GM12878 (cell line): ENCODE results near the gene MTA3. TPM values are rescaled to one million over a fixed set of nuclear protein-coding genes. Genes with fewer than 3 reads are reported as not detected.

Experiments used
- CBX5 ChIP-seq: sonication (generic); IDR thresholded peaks from 2 replicates; pipeline ENCODE4 v1.6.1; 2016; ENCODE audit warnings: low read depth, moderate library complexity, mild to moderate bottlenecking, inconsistent platforms
- CEBPB ChIP-seq, 2 experiments: fragments of 150-350 bp in 1 of 2; IDR thresholded peaks; 2 replicates each; pipeline ENCODE4 v1.6.1; 2012 to 2014; ENCODE audit warnings: low read depth in 2 of 2, low read length in 2 of 2, borderline replicate concordance in 1 of 2, inconsistent platforms in 1 of 2
- E2F4 ChIP-seq: IDR thresholded peaks from 2 replicates; pipeline ENCODE4 v1.6.1; 2012; ENCODE audit warnings: low read depth, low read length, improper control_type of control experiment
- FOS ChIP-seq: IDR thresholded peaks from 3 replicates; pipeline ENCODE4 v1.6.1; 2011; ENCODE audit warnings: borderline replicate concordance; ENCODE audit not compliant: insufficient read length; ENCODE audit errors: extremely low read depth
- HCFC1 ChIP-seq: fragments of 150-350 bp; IDR thresholded peaks from 2 replicates; pipeline ENCODE4 v1.6.1; 2014; ENCODE audit warnings: low read length
- JUNB ChIP-seq: IDR thresholded peaks from 2 replicates; pipeline ENCODE4 v1.6.1; 2016; ENCODE audit warnings: antibody characterized with exemption, mild to moderate bottlenecking
- MEF2B ChIP-seq: fragments of 450-650 bp; IDR thresholded peaks from 2 replicates; pipeline ENCODE4 v1.6.1; 2018; ENCODE audit warnings: mild to moderate bottlenecking, moderate library complexity; ENCODE audit not compliant: partially characterized antibody, poor library complexity, severe bottlenecking
- NFXL1 ChIP-seq: fragments of 450-650 bp; IDR thresholded peaks from 2 replicates; pipeline ENCODE4 v1.6.1; 2017; ENCODE audit warnings: antibody characterized with exemption, mild to moderate bottlenecking, borderline replicate concordance
- NFYA ChIP-seq: IDR thresholded peaks from 2 replicates; pipeline ENCODE4 v1.6.1; 2011; ENCODE audit warnings: low read depth, mild to moderate bottlenecking, low read length, improper control_type of control experiment, borderline replicate concordance
- NR2C1 ChIP-seq: fragments of 450-650 bp; IDR thresholded peaks from 2 replicates; pipeline ENCODE4 v1.6.1; 2017; ENCODE audit warnings: antibody characterized with exemption, mild to moderate bottlenecking, moderate library complexity
- polyA plus RNA-seq, 11 experiments: library from polyadenylated mRNA; depleted of rRNA in 4 of 11; unstranded in 6 of 11; stranded (reverse) in 5 of 11; fragments of >200 nt; fragmentation: Nextera tagmentation in 4 of 11; fragmentation: Illumina TruSeq in 1 of 11; extraction: Ambion mirVana in 4 of 11; extraction: Trizol in 1 of 11; gene quantifications; 1 replicate in 1 of 11; 2 replicates in 10 of 11; pipeline versions ENCODE4 v1.2.1 to v1.2.3, GENCODE V29; 2011 to 2016; ENCODE audit warnings: inconsistent platforms in 2 of 11, missing spikeins in 2 of 11, low read depth in 1 of 11
- total RNA-seq, 4 experiments: library from RNA; depleted of rRNA in 3 of 4; stranded (reverse); fragments of >200 nt in 3 of 4; fragmentation: Illumina TruSeq in 1 of 4; extraction: Trizol in 1 of 4; gene quantifications; 2 replicates each; pipeline versions ENCODE4 v1.2.1 to v1.2.3, GENCODE V29; 2013 to 2021
- TF ChIP-seq, protein P1 (sequence below): fragments of 450-650 bp; IDR thresholded peaks from 2 replicates; pipeline ENCODE4 v1.6.1; 2017; ENCODE audit warnings: antibody characterized with exemption, mild to moderate bottlenecking, moderate library complexity
- TF ChIP-seq, protein P2 (sequence below): IDR thresholded peaks from 2 replicates; pipeline ENCODE4 v1.6.1; 2011; ENCODE audit warnings: borderline replicate concordance, low read depth, mild to moderate bottlenecking, moderate library complexity, mixed read lengths, low read length; ENCODE audit not compliant: insufficient read depth; ENCODE audit errors: extremely low read length
- TF ChIP-seq, protein P3 (sequence below): fragments of 450-650 bp; IDR thresholded peaks from 2 replicates; pipeline ENCODE4 v1.6.1; 2017; ENCODE audit warnings: low read depth, mild to moderate bottlenecking, moderate library complexity
- TF ChIP-seq, protein P4 (sequence below): fragments of 450-650 bp; IDR thresholded peaks from 2 replicates; pipeline ENCODE4 v1.6.1; 2018; ENCODE audit warnings: mild to moderate bottlenecking, low read depth, moderate library complexity; ENCODE audit not compliant: partially characterized antibody
- TF ChIP-seq, protein P5 (sequence below): fragments of 450-650 bp; formaldehyde crosslinking; IDR thresholded peaks from 2 replicates; pipeline ENCODE4 v1.5.0; 2022; ENCODE audit warnings: mild to moderate bottlenecking, missing genetic modification characterization

Gene MTA3
- total and polyA plus RNA-seq, 10 of the 15 experiments (the other 5 are each of a cell fraction or from before 2014, with no cell fraction given): 17.6 to 45.5 (median 26.5) TPM

GRCh38 chr2:42792583-42793333 lies 224.3 kb downstream of the MTA3 start, which contains the start of gene HAAO (continued):
- TF ChIP-seq, protein P1, sequence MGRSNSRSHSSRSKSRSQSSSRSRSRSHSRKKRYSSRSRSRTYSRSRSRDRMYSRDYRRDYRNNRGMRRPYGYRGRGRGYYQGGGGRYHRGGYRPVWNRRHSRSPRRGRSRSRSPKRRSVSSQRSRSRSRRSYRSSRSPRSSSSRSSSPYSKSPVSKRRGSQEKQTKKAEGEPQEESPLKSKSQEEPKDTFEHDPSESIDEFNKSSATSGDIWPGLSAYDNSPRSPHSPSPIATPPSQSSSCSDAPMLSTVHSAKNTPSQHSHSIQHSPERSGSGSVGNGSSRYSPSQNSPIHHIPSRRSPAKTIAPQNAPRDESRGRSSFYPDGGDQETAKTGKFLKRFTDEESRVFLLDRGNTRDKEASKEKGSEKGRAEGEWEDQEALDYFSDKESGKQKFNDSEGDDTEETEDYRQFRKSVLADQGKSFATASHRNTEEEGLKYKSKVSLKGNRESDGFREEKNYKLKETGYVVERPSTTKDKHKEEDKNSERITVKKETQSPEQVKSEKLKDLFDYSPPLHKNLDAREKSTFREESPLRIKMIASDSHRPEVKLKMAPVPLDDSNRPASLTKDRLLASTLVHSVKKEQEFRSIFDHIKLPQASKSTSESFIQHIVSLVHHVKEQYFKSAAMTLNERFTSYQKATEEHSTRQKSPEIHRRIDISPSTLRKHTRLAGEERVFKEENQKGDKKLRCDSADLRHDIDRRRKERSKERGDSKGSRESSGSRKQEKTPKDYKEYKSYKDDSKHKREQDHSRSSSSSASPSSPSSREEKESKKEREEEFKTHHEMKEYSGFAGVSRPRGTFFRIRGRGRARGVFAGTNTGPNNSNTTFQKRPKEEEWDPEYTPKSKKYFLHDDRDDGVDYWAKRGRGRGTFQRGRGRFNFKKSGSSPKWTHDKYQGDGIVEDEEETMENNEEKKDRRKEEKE: no peak
- TF ChIP-seq, protein P2, sequence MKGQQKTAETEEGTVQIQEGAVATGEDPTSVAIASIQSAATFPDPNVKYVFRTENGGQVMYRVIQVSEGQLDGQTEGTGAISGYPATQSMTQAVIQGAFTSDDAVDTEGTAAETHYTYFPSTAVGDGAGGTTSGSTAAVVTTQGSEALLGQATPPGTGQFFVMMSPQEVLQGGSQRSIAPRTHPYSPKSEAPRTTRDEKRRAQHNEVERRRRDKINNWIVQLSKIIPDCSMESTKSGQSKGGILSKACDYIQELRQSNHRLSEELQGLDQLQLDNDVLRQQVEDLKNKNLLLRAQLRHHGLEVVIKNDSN: no peak
- no peak for TF ChIP-seq CEBPB (IDR thresholded peaks at IDR 0.05; ENCODE audit: borderline replicate concordance in 1 of 2, low read depth in 2 of 2, low read length in 2 of 2)
- TF ChIP-seq, protein P3, sequence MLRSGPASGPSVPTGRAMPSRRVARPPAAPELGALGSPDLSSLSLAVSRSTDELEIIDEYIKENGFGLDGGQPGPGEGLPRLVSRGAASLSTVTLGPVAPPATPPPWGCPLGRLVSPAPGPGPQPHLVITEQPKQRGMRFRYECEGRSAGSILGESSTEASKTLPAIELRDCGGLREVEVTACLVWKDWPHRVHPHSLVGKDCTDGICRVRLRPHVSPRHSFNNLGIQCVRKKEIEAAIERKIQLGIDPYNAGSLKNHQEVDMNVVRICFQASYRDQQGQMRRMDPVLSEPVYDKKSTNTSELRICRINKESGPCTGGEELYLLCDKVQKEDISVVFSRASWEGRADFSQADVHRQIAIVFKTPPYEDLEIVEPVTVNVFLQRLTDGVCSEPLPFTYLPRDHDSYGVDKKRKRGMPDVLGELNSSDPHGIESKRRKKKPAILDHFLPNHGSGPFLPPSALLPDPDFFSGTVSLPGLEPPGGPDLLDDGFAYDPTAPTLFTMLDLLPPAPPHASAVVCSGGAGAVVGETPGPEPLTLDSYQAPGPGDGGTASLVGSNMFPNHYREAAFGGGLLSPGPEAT: no peak
- no peak for TF ChIP-seq MEF2B
- TF ChIP-seq CBX5: no peak
- TF ChIP-seq NFYA: no peak
- TF ChIP-seq NR2C1: peak; percentile 53; the same call in 1 of the 2 replicates
- TF ChIP-seq, protein P4, sequence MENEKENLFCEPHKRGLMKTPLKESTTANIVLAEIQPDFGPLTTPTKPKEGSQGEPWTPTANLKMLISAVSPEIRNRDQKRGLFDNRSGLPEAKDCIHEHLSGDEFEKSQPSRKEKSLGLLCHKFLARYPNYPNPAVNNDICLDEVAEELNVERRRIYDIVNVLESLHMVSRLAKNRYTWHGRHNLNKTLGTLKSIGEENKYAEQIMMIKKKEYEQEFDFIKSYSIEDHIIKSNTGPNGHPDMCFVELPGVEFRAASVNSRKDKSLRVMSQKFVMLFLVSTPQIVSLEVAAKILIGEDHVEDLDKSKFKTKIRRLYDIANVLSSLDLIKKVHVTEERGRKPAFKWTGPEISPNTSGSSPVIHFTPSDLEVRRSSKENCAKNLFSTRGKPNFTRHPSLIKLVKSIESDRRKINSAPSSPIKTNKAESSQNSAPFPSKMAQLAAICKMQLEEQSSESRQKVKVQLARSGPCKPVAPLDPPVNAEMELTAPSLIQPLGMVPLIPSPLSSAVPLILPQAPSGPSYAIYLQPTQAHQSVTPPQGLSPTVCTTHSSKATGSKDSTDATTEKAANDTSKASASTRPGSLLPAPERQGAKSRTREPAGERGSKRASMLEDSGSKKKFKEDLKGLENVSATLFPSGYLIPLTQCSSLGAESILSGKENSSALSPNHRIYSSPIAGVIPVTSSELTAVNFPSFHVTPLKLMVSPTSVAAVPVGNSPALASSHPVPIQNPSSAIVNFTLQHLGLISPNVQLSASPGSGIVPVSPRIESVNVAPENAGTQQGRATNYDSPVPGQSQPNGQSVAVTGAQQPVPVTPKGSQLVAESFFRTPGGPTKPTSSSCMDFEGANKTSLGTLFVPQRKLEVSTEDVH: no peak
- TF ChIP-seq HCFC1: no peak
- TF ChIP-seq FOS: no peak
- TF ChIP-seq NFXL1: no peak
- TF ChIP-seq, protein P5, sequence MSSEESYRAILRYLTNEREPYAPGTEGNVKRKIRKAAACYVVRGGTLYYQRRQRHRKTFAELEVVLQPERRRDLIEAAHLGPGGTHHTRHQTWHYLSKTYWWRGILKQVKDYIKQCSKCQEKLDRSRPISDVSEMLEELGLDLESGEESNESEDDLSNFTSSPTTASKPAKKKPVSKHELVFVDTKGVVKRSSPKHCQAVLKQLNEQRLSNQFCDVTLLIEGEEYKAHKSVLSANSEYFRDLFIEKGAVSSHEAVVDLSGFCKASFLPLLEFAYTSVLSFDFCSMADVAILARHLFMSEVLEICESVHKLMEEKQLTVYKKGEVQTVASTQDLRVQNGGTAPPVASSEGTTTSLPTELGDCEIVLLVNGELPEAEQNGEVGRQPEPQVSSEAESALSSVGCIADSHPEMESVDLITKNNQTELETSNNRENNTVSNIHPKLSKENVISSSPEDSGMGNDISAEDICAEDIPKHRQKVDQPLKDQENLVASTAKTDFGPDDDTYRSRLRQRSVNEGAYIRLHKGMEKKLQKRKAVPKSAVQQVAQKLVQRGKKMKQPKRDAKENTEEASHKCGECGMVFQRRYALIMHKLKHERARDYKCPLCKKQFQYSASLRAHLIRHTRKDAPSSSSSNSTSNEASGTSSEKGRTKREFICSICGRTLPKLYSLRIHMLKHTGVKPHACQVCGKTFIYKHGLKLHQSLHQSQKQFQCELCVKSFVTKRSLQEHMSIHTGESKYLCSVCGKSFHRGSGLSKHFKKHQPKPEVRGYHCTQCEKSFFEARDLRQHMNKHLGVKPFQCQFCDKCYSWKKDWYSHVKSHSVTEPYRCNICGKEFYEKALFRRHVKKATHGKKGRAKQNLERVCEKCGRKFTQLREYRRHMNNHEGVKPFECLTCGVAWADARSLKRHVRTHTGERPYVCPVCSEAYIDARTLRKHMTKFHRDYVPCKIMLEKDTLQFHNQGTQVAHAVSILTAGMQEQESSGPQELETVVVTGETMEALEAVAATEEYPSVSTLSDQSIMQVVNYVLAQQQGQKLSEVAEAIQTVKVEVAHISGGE (CRISPR knock-in tag): no peak
- TF ChIP-seq E2F4: no peak
- TF ChIP-seq JUNB: no peak
